Uterus (tissue), 4 donors: ENCODE results near the gene UACA. TPM values are rescaled to one million over a fixed set of nuclear protein-coding genes. Genes with fewer than 3 reads are reported as not detected.

ENCODE experiments used
- DNase-seq, 2 donors: peaks; one replicate each; pipeline ENCODE4 v3.0.0-alpha.2; 2019 to 2020
- H3K27ac ChIP-seq, 2 donors: fragments of 200-600 bp; sonication (generic); 1 replicate in 1 of 2; 2 replicates in 1 of 2; pipeline ENCODE4 v1.5.1; 2016 to 2018
- H3K27me3 ChIP-seq, 2 donors: fragments of 200-600 bp; sonication (generic); one replicate each; pipeline ENCODE4 v1.5.1; 2018 to 2019; ENCODE audit warnings: control low read depth in 1 of 2
- H3K36me3 ChIP-seq, 2 donors: fragments of 200-600 bp; sonication (generic); one replicate each; pipeline ENCODE4 v1.5.1; 2019; ENCODE audit warnings: control low read depth in 1 of 2
- H3K4me1 ChIP-seq, 2 donors: fragments of 200-600 bp; sonication (generic); one replicate each; pipeline ENCODE4 v1.5.1; 2018 to 2019; ENCODE audit warnings: control low read depth in 1 of 2
- H3K4me3 ChIP-seq, 2 donors: fragments of 200-600 bp; sonication (generic); 1 replicate in 1 of 2; 2 replicates in 1 of 2; pipeline ENCODE4 v1.5.1; 2018 to 2019; ENCODE audit warnings: mild to moderate bottlenecking in 1 of 2
- H3K9me3 ChIP-seq, 2 donors: fragments of 200-600 bp; sonication (generic); one replicate each; pipeline ENCODE4 v1.5.1; 2019; ENCODE audit warnings: control low read depth in 1 of 2
- POLR2A ChIP-seq, 2 donors: fragments of 450-650 bp; IDR thresholded peaks; one replicate each; pipeline ENCODE4 v1.6.1; 2016; ENCODE audit warnings: antibody characterized with exemption in 2 of 2, mild to moderate bottlenecking in 1 of 2, moderate library complexity in 1 of 2
- intact Hi-C: fragments of 100-400 bp; cut with DNase I; formaldehyde crosslinking; loops from one replicate; pipeline ENCODE4 v1.15.1; 2023; ENCODE audit warnings: low total_unique reads
- total RNA-seq, 4 donors: library from RNA; depleted of rRNA in 3 of 4; stranded (reverse); fragments of >200 nt in 3 of 4; gene quantifications; one replicate each; pipeline versions ENCODE4 v1.1.0 to v1.2.4, GENCODE V29; 2014 to 2023
- TF ChIP-seq, protein P1 (sequence below), 4 experiments: fragments of 200-600 bp in 2 of 4; fragments of 450-650 bp in 2 of 4; sonication (generic) in 2 of 4; IDR thresholded peaks; one replicate each; pipeline ENCODE4 v1.5.1; 2016 to 2019; ENCODE audit warnings: antibody characterized with exemption in 4 of 4, mild to moderate bottlenecking in 2 of 4, moderate library complexity in 1 of 4
- donor health status: DM: yes; HTN: yes; CAD: no.

The UACA gene
- total RNA-seq, 4 donors from 2014 or later = 20.9 to 147 (median 60.6) TPM

DNA sequence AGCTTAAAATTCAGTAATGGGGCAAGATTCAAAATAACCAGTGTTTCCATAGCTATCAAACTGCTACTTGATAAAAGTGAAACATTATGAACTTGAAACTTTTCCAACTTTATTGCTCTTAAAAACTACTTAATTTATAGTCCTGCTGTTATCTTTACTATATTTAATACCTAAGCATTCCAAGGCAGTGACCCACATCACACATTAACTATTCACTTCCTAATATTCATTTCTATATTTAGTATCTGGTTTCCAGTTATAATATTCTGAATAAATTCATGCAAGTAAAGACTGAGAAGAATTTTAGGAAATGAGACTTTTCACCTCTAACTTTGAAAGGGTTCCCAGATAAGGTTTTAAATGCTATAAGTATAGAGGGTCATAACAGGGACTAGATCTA is 64.9 kb downstream of the UACA start:
- Histone ChIP-seq H3K36me3 (no peaks in the 10 kb centered on the region), H3K9me3 (no peaks in the 10 kb centered on the region), H3K27ac (peak overlapping the region; percentile 62 to 80), H3K4me1 (peaks cover 0 to 10% of the 10 kb centered on the region in 2 donors), H3K27me3 (no peaks in the 10 kb centered on the region), H3K4me3 (no peak overlapping the region)
- no peak for TF ChIP-seq POLR2A (IDR thresholded peaks at IDR 0.05)
- TF ChIP-seq, protein P1, sequence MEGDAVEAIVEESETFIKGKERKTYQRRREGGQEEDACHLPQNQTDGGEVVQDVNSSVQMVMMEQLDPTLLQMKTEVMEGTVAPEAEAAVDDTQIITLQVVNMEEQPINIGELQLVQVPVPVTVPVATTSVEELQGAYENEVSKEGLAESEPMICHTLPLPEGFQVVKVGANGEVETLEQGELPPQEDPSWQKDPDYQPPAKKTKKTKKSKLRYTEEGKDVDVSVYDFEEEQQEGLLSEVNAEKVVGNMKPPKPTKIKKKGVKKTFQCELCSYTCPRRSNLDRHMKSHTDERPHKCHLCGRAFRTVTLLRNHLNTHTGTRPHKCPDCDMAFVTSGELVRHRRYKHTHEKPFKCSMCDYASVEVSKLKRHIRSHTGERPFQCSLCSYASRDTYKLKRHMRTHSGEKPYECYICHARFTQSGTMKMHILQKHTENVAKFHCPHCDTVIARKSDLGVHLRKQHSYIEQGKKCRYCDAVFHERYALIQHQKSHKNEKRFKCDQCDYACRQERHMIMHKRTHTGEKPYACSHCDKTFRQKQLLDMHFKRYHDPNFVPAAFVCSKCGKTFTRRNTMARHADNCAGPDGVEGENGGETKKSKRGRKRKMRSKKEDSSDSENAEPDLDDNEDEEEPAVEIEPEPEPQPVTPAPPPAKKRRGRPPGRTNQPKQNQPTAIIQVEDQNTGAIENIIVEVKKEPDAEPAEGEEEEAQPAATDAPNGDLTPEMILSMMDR (IDR thresholded peaks at IDR 0.05) = no peak
- intact Hi-C loops = no loop called here
- DNase-seq = no peak

DNA sequence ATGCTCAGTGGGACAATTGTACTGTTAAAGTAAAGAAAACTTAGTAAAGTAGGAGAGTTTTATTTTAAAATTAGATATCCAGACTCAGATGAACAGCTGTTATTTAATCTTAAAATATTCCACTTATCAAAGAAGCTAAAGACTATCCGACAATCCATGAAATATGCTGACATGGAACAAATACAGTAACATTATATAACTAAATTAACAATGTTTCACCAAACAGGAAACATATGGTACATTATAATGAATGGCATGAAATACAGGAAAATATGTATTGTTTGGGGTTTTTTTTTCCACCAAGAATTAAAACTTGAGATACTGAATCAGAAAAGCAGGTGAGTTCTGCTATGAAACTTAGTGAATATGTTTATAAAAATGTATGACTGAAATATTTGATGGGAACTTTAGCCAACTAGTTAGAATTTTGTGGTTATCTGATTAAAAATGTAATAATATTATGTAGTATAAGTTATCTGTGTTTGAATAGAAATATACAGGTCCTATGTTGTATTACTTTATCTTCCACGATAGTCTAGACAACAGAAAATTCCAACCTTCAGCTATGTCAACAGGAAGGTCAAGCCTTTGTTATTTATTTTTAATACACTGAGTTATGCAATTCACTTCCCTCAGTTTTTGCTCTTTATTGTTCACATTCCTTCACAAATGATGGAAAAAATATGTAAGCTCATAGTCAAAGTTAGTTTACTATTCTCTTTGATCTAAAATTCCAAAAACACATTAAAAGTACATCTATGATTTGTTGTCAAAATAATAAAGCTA is 72.7 kb downstream of the UACA start:
- H3K27ac ChIP-seq = no peak overlapping the region
- TF ChIP-seq, protein P1 (IDR thresholded peaks at IDR 0.05) = no peak
- TF ChIP-seq POLR2A (IDR thresholded peaks at IDR 0.05) = no peak
- no peak for DNase-seq
- H3K4me3 ChIP-seq = no peak overlapping the region
- no peaks in the 10 kb centered on the region for H3K4me1 ChIP-seq
- H3K36me3 ChIP-seq = no peaks in the 10 kb centered on the region
- no peaks in the 10 kb centered on the region for H3K9me3 ChIP-seq
- intact Hi-C loops = no loop called here
- H3K27me3 ChIP-seq = no peaks in the 10 kb centered on the region

DNA sequence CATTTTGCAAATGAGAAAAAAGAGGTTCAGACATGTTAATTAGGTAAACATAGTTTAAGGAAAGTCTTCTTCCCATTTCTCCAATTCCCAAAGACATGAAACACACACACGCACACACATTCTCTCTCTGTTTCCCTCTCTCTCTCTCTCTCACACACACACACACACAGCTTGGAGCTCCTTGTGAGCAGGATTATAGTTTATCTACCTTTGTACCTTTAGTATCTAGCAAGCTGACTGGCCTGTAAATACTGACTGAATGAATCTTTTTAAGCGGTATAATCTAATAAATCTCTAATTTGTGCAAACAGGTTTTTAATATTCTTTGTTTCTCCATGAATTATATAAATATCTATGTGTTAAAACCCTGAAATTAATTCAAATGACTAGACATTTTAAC is 73.3 kb downstream of the UACA start:
- intact Hi-C loops = no loop called here
- Histone ChIP-seq H3K4me1 (no peaks in the 10 kb centered on the region), H3K36me3 (no peaks in the 10 kb centered on the region), H3K27me3 (no peaks in the 10 kb centered on the region), H3K9me3 (no peaks in the 10 kb centered on the region), H3K27ac (no peak overlapping the region), H3K4me3 (no peak overlapping the region)
- no peak for TF ChIP-seq POLR2A (IDR thresholded peaks at IDR 0.05)
- TF ChIP-seq, protein P1 (IDR thresholded peaks at IDR 0.05) = no peak
- no peak for DNase-seq

DNA sequence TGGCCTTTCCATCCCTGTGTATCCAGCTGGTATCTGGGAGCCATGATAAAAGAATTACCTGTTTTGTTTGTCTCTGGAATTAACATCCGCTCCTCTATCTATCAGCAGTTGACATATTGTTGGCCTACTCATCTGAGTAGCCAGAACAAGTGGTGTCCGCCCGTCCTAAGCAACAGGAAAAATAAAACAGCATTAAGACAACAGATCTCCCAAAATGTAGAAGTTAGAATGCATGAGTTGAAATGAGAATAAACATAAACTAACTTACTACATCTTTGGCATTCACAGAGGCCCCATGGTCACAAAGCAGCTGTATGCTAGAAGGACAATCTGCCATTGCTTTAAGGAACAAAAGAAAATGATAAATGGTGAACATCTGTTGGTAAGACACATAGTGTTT is 75.9 kb downstream of the UACA start:
- H3K27ac ChIP-seq = no peak overlapping the region
- no peak for TF ChIP-seq POLR2A (IDR thresholded peaks at IDR 0.05)
- TF ChIP-seq, protein P1 (IDR thresholded peaks at IDR 0.05) = no peak
- no peaks in the 10 kb centered on the region for H3K27me3 ChIP-seq
- intact Hi-C loops = no loop called here
- H3K4me1 ChIP-seq = no peaks in the 10 kb centered on the region
- H3K36me3 ChIP-seq = no peaks in the 10 kb centered on the region
- H3K4me3 ChIP-seq = no peak overlapping the region
- DNase-seq = no peak
- no peaks in the 10 kb centered on the region for H3K9me3 ChIP-seq

DNA sequence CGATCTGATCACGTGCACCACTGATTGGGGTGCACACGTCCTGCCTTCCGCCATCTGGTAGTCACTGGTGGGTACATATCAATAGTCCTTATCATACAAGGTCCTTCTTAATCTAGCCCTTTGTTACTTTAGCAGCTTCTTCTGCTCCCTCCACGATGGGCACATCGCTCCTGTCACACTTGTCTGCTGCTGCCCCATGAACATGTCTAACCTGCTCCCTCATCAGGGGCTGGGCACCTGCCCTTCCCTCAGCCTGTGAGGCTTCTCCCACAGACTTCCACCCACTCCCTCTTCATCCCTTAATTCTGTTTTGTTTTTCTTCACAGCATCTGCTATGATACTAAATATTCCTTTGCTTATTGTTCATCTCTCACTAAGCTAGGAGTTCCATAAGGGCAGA is 82.5 kb downstream of the UACA start:
- no peak overlapping the region for H3K27ac ChIP-seq
- no peak overlapping the region for H3K4me3 ChIP-seq

More for the DNA sequence above, 82.5 kb downstream of the UACA start:
- no peaks in the 10 kb centered on the region for H3K27me3 ChIP-seq
- no peak for TF ChIP-seq POLR2A (IDR thresholded peaks at IDR 0.05)
- TF ChIP-seq, protein P1 (IDR thresholded peaks at IDR 0.05) = no peak
- no peaks in the 10 kb centered on the region for H3K4me1 ChIP-seq
- intact Hi-C loops = loop anchor here (5.0 kb wide), 1 partner anchor 131 kb away; no protein-coding TSS in a partner anchor
- DNase-seq = no peak
- H3K9me3 ChIP-seq = no peaks in the 10 kb centered on the region
- H3K36me3 ChIP-seq = no peaks in the 10 kb centered on the region
